Fibroblast of lung (primary cell): ENCODE results near the gene GPC3.

Source experiments
- CTCF ChIP-seq, 2 donors: IDR thresholded peaks in 1 of 2; conservative IDR thresholded peaks in 1 of 2; 1 replicate in 1 of 2; 2 replicates in 1 of 2; pipeline ENCODE4 v1.5.1; 2011 to 2012; ENCODE audit warnings: low read length in 2 of 2, control low read depth in 1 of 2, inconsistent platforms in 1 of 2, low read depth in 1 of 2, mild to moderate bottlenecking in 1 of 2
- EZH2 ChIP-seq: IDR thresholded peaks from 2 replicates; pipeline ENCODE4 v1.5.1; 2012; ENCODE audit warnings: low read length, control low read depth, mild to moderate bottlenecking; ENCODE audit errors: missing control alignments

GRCh38 chrX:133810925-133811324, 174.5 kb downstream of the GPC3 start:
- no peak for TF ChIP-seq CTCF (conservative IDR thresholded peaks at IDR 0.05 in 1 of 2, IDR thresholded peaks at IDR 0.05 in 1 of 2; ENCODE audit: low read depth in 1 of 2, low read length in 2 of 2)
- no peak for TF ChIP-seq EZH2
